Ramos (cell line): Measurements from ENCODE around the gene MYCN.

Experiments used
- in situ Hi-C: fragments of 300-500 bp; cut with MboI; formaldehyde crosslinking; loops from one replicate; pipeline ENCODE4 v1.14.3; 2022; ENCODE audit warnings: low sequenced_read_pairs; ENCODE audit not compliant: unreplicated experiment

MYCN gene

GRCh38 chr2:15992457-15993231, 52.3 kb downstream of the MYCN start:
- in situ Hi-C loops, result no loop called here

- in situ Hi-C loops, result no loop called here
Observed at GRCh38 chr2:15993232-15993610, 52.9 kb downstream of the MYCN start.

GRCh38 chr2:15993666-15994065, 53.3 kb downstream of the MYCN start:
- in situ Hi-C loops, result no loop called here

GRCh38 chr2:15995603-15996002, 55.3 kb downstream of the MYCN start:
- in situ Hi-C loops, result no loop called here
